PC-3 (cell line): ENCODE measurements around the gene ACBD3. TPM values are rescaled to one million over a fixed set of nuclear protein-coding genes. Genes with fewer than 3 reads are reported as not detected.

ENCODE experiments used
- ATAC-seq: fragments of 200-7000 bp; cut with Tn5 transposase; 2 replicates; pipeline ENCODE4 v1.9.1; 2020; ENCODE audit warnings: mild to moderate bottlenecking, moderate library complexity
- BruUV-seq: library from RNA; stranded (reverse); fragments of 400-500 nt; replicated peaks from 2 replicates; lab custom pipeline; 2021; lab: Mats Ljungman, UMichigan
- CTCF ChIA-PET: fragments of 300-600 bp; sonication (Branson Sonifier 250); formaldehyde crosslinking; loops from one replicate; lab custom pipeline; 2022; ENCODE audit warnings: antibody characterized with exemption; lab: Charles Lee
- POLR2A ChIA-PET: fragments of 300-600 bp; sonication (Branson Sonifier 250); formaldehyde crosslinking; loops from one replicate; lab custom pipeline; 2022; ENCODE audit warnings: antibody characterized with exemption; ENCODE audit not compliant: unreplicated experiment; lab: Charles Lee
- DNase-seq: peaks from one replicate; pipeline ENCODE4 v3.0.0-alpha.2; 2015
- H2AFZ ChIP-seq: fragments of 300-600 bp; sonication (generic); 2 replicates; pipeline ENCODE4 v1.6.0; 2016; ENCODE audit warnings: antibody characterized with exemption, low read length
- H3F3A ChIP-seq: fragments of 300-600 bp; sonication (generic); one replicate; pipeline ENCODE4 v1.6.0; 2017; ENCODE audit warnings: antibody characterized with exemption, low read length, control low read depth, mild to moderate bottlenecking; ENCODE audit not compliant: unreplicated experiment
- H3K27ac ChIP-seq: fragments of 300-600 bp; sonication (generic); 2 replicates; pipeline ENCODE4 v1.5.1; 2016; ENCODE audit warnings: mild to moderate bottlenecking, low read length
- H3K27me3 ChIP-seq: fragments of 300-600 bp; sonication (generic); 2 replicates; pipeline ENCODE4 v1.6.1; 2016; ENCODE audit warnings: low read length, mixed read lengths
- H3K36me3 ChIP-seq: fragments of 300-600 bp; sonication (generic); 2 replicates; pipeline ENCODE4 v1.6.1; 2016; ENCODE audit warnings: low read depth, mixed run types, low read length, mixed read lengths
- H3K4me1 ChIP-seq: fragments of 300-600 bp; sonication (generic); 2 replicates; pipeline ENCODE4 v1.5.1; 2016; ENCODE audit warnings: low read length; ENCODE audit not compliant: insufficient read depth
- H3K4me2 ChIP-seq: fragments of 300-600 bp; sonication (generic); 2 replicates; pipeline ENCODE4 v1.6.0; 2016; ENCODE audit warnings: low read length
- H3K4me3 ChIP-seq: fragments of 300-600 bp; sonication (generic); 2 replicates; pipeline ENCODE4 v1.5.1; 2016; ENCODE audit warnings: mild to moderate bottlenecking, low read length, mixed read lengths
- H3K79me2 ChIP-seq: fragments of 300-600 bp; sonication (generic); 2 replicates; pipeline ENCODE4 v1.6.1; 2017; ENCODE audit warnings: low read length, mixed read lengths
- H3K9ac ChIP-seq: fragments of 300-600 bp; sonication (generic); 2 replicates; pipeline ENCODE4 v1.6.0; 2016; ENCODE audit warnings: mild to moderate bottlenecking, low read length
- H3K9me2 ChIP-seq: fragments of 300-600 bp; sonication (generic); replicated peaks from 2 replicates; pipeline ENCODE4 v1.6.1; 2016; ENCODE audit warnings: mixed run types, low read length, mixed read lengths
- H3K9me3 ChIP-seq: fragments of 300-600 bp; sonication (generic); 2 replicates; pipeline ENCODE4 v1.6.1; 2016; ENCODE audit warnings: low read length, mixed read lengths
- H4K20me1 ChIP-seq: fragments of 300-600 bp; sonication (generic); 2 replicates; pipeline ENCODE4 v1.6.1; 2016; ENCODE audit warnings: low read length, mixed read lengths
- EZH2 ChIP-seq: fragments of 300-600 bp; sonication (generic); IDR thresholded peaks from one replicate; pipeline ENCODE4 v1.6.1; 2017; ENCODE audit warnings: antibody characterized with exemption, mild to moderate bottlenecking, low read length; ENCODE audit not compliant: unreplicated experiment
- EZH2phosphoT487 ChIP-seq: fragments of 300-600 bp; sonication (generic); IDR thresholded peaks from 2 replicates; pipeline ENCODE4 v1.6.1; 2018; ENCODE audit warnings: mild to moderate bottlenecking, antibody characterized with exemption, low read length, borderline replicate concordance
- intact Hi-C: fragments of 100-400 bp; cut with micrococcal nuclease; formaldehyde crosslinking; loops from 2 replicates; pipeline ENCODE4 v1.9.0; 2023
- total RNA-seq: library from RNA; depleted of rRNA; stranded (reverse); fragments of >200 nt; gene quantifications from 2 replicates; pipeline ENCODE4 v1.2.3, GENCODE V29; 2014
- TF ChIP-seq, protein P1 (sequence below): fragments of 300-600 bp; sonication (generic); conservative IDR thresholded peaks from 2 replicates; pipeline ENCODE4 v1.5.1; 2017; ENCODE audit warnings: antibody characterized with exemption, low read depth, mild to moderate bottlenecking, low read length

ACBD3 gene
- total RNA-seq, 1 experiment from 2014 or later = 62.2 TPM

GRCh38 chr1:226110249-226111097 lies 76.1 kb downstream of the ACBD3 start:
- no TSS peak for BruUV-seq

GRCh38 chr1:226109829-226110248 lies 76.7 kb downstream of the ACBD3 start:
- intact Hi-C loops = loop anchor here (1.0 to 2.0 kb wide), 3 partner anchors 11 to 45 kb away; no protein-coding TSS in a partner anchor
- Histone ChIP-seq H3K27ac (peak overlapping the region; percentile 71), H3K9me3 (no peaks in the 10 kb centered on the region), H3F3A (no peaks in the 10 kb centered on the region), H3K9ac (peak overlapping the region; percentile 77), H3K9me2 (no peaks in the 10 kb centered on the region), H3K27me3 (no peaks in the 10 kb centered on the region), H3K4me3 (peak overlapping the region; percentile 79), H3K79me2 (no peaks in the 10 kb centered on the region), H4K20me1 (no peaks in the 10 kb centered on the region), H3K36me3 (no peaks in the 10 kb centered on the region), H2AFZ (peak overlapping the region; percentile 98), H3K4me2 (peak overlapping the region; percentile 96), H3K4me1 (peaks cover 29% of the 10 kb centered on the region)
- POLR2A ChIA-PET = interaction anchor here (0.6 to 0.7 kb wide), 3 partner anchors 25 to 662 kb away, joined by 3 to 6 read pairs (median 5); partner anchors contain the start of gene H3-3A
- CTCF ChIA-PET = interaction anchor here (0.6 to 1.1 kb wide), 4 partner anchors 14 to 438 kb away, joined by 3 to 9 read pairs (median 4); no protein-coding TSS in a partner anchor
- no TSS peak for BruUV-seq
- TF ChIP-seq, protein P1, sequence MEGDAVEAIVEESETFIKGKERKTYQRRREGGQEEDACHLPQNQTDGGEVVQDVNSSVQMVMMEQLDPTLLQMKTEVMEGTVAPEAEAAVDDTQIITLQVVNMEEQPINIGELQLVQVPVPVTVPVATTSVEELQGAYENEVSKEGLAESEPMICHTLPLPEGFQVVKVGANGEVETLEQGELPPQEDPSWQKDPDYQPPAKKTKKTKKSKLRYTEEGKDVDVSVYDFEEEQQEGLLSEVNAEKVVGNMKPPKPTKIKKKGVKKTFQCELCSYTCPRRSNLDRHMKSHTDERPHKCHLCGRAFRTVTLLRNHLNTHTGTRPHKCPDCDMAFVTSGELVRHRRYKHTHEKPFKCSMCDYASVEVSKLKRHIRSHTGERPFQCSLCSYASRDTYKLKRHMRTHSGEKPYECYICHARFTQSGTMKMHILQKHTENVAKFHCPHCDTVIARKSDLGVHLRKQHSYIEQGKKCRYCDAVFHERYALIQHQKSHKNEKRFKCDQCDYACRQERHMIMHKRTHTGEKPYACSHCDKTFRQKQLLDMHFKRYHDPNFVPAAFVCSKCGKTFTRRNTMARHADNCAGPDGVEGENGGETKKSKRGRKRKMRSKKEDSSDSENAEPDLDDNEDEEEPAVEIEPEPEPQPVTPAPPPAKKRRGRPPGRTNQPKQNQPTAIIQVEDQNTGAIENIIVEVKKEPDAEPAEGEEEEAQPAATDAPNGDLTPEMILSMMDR = peak; percentile 41
- TF ChIP-seq EZH2 = no peak
- ATAC-seq (peak; percentile 88), DNase-seq (peak; percentile 97)

More at GRCh38 chr1:226110249-226111097, 76.1 kb downstream of the ACBD3 start:
- ChIA-PET POLR2A (interaction anchor here (0.6 to 0.7 kb wide), 3 partner anchors 25 to 48 kb away, joined by 3 to 5 read pairs (median 3); partner anchors contain the start of gene H3-3A), CTCF (interaction anchor here (0.7 to 1.1 kb wide), 3 partner anchors 15 to 46 kb away, joined by 3 to 10 read pairs (median 5); no protein-coding TSS in a partner anchor)
- Histone ChIP-seq H4K20me1 (no peaks in the 10 kb centered on the region), H3K4me1 (peaks cover 29% of the 10 kb centered on the region), H3K36me3 (no peaks in the 10 kb centered on the region), H3K27ac (peak overlapping the region; percentile 71), H3K9me2 (no peaks in the 10 kb centered on the region), H3F3A (no peaks in the 10 kb centered on the region), H3K4me2 (peak overlapping the region; percentile 95), H3K27me3 (no peaks in the 10 kb centered on the region), H2AFZ (peak overlapping the region; percentile 90), H3K9me3 (no peaks in the 10 kb centered on the region), H3K9ac (peak overlapping the region; percentile 77), H3K79me2 (no peaks in the 10 kb centered on the region), H3K4me3 (peak overlapping the region; percentile 76)
- ATAC-seq = peak; percentile 45
- intact Hi-C loops = loop anchor here (2.0 kb wide), 1 partner anchor 28 kb away; no protein-coding TSS in a partner anchor
- peak; percentile 71 for DNase-seq
- TF ChIP-seq EZH2 (no peak), EZH2phosphoT487 (peak; percentile 41; the same call in 1 of the 2 replicates)
